ENCODE data around the gene SLC5A8. TPM values are rescaled to one million over a fixed set of nuclear protein-coding genes. Genes with fewer than 3 reads are reported as not detected.

SLC5A8 gene, protein sequence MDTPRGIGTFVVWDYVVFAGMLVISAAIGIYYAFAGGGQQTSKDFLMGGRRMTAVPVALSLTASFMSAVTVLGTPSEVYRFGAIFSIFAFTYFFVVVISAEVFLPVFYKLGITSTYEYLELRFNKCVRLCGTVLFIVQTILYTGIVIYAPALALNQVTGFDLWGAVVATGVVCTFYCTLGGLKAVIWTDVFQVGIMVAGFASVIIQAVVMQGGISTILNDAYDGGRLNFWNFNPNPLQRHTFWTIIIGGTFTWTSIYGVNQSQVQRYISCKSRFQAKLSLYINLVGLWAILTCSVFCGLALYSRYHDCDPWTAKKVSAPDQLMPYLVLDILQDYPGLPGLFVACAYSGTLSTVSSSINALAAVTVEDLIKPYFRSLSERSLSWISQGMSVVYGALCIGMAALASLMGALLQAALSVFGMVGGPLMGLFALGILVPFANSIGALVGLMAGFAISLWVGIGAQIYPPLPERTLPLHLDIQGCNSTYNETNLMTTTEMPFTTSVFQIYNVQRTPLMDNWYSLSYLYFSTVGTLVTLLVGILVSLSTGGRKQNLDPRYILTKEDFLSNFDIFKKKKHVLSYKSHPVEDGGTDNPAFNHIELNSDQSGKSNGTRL
- total RNA-seq, result under 1 TPM in 1 of 4 donors, not detected in 3; 0.32 TPM

DNA sequence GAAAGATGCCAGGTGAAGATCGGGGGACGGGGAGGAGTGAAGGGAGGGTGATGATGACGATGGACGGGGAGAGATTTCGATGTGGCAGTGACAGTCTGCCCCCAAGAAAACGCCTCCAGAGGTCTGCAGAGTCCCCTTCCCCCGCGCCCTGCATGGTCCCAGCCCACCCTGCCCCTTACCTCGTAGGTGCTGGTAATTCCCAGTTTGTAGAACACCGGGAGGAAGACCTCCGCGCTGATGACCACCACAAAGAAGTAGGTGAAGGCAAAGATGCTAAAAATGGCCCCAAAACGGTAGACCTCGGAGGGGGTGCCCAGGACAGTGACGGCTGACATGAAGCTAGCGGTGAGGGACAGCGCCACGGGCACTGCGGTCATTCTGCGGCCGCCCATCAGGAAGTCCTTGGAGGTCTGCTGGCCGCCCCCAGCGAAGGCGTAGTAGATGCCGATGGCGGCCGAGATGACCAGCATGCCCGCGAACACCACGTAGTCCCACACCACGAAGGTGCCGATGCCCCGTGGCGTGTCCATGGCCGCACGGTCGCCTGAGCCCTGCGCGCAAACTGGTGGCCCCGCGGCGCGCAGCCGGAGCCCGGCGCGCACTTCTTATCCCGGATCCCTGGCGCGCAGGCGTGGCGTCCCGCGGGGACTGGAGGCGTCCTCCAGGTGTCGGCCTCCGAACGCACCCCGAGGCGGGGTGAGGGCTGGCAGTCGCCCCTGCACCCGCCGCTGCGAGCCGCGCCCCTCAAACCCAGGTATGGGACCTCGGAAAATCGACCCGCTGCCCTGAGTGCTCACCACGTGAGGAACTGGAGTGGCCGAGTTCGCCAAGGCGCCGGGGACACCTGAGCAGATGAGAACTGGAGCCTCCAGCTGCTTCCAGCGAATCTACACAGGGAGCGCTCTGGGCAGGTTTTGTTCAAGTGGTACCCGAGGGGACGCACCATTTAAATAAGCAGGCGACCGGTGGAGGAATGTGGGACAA lies at the start of gene SLC5A8:
Gene SLC5A8, minus strand, starts transcription at position 920 of the 984 bp plus-strand sequence. Its CDS starts 390 bp downstream, at position 530.
- DNase-seq, result peak; percentile 9
- TF ChIP-seq POLR2A (IDR thresholded peaks at IDR 0.05) (no peak), POLR2AphosphoS5 (IDR thresholded peaks at IDR 0.05) (no peak), EP300 (IDR thresholded peaks at IDR 0.05; ENCODE audit: low read depth) (no peak)
- TF ChIP-seq, protein P1, sequence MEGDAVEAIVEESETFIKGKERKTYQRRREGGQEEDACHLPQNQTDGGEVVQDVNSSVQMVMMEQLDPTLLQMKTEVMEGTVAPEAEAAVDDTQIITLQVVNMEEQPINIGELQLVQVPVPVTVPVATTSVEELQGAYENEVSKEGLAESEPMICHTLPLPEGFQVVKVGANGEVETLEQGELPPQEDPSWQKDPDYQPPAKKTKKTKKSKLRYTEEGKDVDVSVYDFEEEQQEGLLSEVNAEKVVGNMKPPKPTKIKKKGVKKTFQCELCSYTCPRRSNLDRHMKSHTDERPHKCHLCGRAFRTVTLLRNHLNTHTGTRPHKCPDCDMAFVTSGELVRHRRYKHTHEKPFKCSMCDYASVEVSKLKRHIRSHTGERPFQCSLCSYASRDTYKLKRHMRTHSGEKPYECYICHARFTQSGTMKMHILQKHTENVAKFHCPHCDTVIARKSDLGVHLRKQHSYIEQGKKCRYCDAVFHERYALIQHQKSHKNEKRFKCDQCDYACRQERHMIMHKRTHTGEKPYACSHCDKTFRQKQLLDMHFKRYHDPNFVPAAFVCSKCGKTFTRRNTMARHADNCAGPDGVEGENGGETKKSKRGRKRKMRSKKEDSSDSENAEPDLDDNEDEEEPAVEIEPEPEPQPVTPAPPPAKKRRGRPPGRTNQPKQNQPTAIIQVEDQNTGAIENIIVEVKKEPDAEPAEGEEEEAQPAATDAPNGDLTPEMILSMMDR (IDR thresholded peaks at IDR 0.05), result no peak
- WGBS, 2 donors (ENCODE audit: low coverage in 1 of 2), result 29 to 37% methylated on average over 18 to 53 of the region's 80 CpGs
- Histone ChIP-seq H3K4me1 (peaks cover 0 to 5% (median 2%) of the 10 kb centered on the region in 4 donors), H3K27me3 (peaks cover 31% of the 10 kb centered on the region), H3K27ac (no peak within 1 kb of the TSS), H3K9me3 (no peaks in the 10 kb centered on the region), H3K4me3 (no peak within 1 kb of the TSS), H3K36me3 (no peaks in the 10 kb centered on the region)
- in situ Hi-C loops (cut with MboI; ENCODE audit: low pct_ligation_motif_present in 1 of 4, low pct_unique_long_range_greater_than_20kb in 1 of 4, low sequenced_read_pairs in 3 of 4), result no loop called here
- intact Hi-C loops (cut with DNase I; ENCODE audit: low total_unique reads), result no loop called here

DNA sequence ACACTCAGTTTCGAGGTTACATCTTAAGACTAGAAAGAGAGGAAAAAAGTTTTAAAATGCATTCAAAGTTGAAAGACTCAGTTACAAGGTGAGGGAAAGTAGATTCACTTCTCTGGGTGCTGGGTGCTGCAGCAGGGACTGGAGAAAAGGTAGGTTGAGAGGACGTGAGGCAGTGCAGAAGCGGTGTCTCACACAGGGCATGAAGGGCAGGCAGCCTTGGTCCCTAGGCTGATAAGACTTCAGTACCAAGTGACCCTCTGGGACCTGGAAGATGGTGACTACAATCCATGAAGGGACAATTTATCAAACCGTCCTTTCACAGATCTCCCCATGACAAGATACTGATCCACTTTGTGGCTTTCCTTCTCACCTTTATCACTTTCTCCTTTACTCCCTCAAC lies 47.3 kb upstream of the SLC5A8 start:
- Histone ChIP-seq H3K4me3 (no peak overlapping the region), H3K9me3 (no peaks in the 10 kb centered on the region), H3K36me3 (no peaks in the 10 kb centered on the region), H3K27ac (no peak overlapping the region), H3K4me1 (no peaks in the 10 kb centered on the region), H3K27me3 (no peaks in the 10 kb centered on the region)
- no peak for TF ChIP-seq EP300 (IDR thresholded peaks at IDR 0.05; ENCODE audit: low read depth)
- TF ChIP-seq, protein P1 (IDR thresholded peaks at IDR 0.05), result no peak
- no peak for TF ChIP-seq POLR2A (IDR thresholded peaks at IDR 0.05)
- no peak for TF ChIP-seq POLR2AphosphoS5 (IDR thresholded peaks at IDR 0.05)
- intact Hi-C loops (cut with DNase I; ENCODE audit: low total_unique reads) (no loop called here), in situ Hi-C loops (cut with MboI; ENCODE audit: low pct_ligation_motif_present in 1 of 4, low pct_unique_long_range_greater_than_20kb in 1 of 4, low sequenced_read_pairs in 3 of 4) (no loop called here)
- no peak for DNase-seq
- 84 to 86% methylated on average over 3 to 4 of the region's 4 CpGs for WGBS, 2 donors (ENCODE audit: low coverage in 1 of 2)

DNA sequence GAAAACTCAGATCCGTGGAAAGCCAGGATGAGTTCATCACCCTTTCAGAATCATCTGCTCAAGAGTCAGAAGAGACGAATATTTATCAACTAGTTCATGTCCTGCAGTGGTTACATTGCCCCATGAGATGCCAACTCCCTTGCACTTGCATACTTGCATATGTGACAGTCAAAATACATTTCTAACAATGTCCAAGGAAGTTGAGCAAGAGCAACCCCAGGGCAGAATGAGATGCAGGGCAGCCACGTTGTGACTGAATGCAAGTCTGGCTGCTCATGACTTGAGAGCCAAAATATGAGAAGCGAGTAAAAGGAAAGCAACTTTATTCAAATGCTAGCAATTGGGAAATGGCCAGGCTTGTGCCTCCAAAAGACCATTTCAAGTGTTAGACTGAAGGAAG lies 46.2 kb upstream of the SLC5A8 start:
- H3K27me3 ChIP-seq, result no peaks in the 10 kb centered on the region
- TF ChIP-seq POLR2AphosphoS5 (IDR thresholded peaks at IDR 0.05), result no peak
- TF ChIP-seq POLR2A (IDR thresholded peaks at IDR 0.05), result no peak
- TF ChIP-seq, protein P1 (IDR thresholded peaks at IDR 0.05), result no peak
- TF ChIP-seq EP300 (IDR thresholded peaks at IDR 0.05; ENCODE audit: low read depth), result no peak
- H3K36me3 ChIP-seq, result no peaks in the 10 kb centered on the region
- 75 to 84% methylated on average over 4 of the region's 4 CpGs for WGBS, 2 donors (ENCODE audit: low coverage in 1 of 2)
- in situ Hi-C loops (cut with MboI; ENCODE audit: low pct_ligation_motif_present in 1 of 4, low pct_unique_long_range_greater_than_20kb in 1 of 4, low sequenced_read_pairs in 3 of 4) (no loop called here), intact Hi-C loops (cut with DNase I; ENCODE audit: low total_unique reads) (no loop called here)
- no peak for DNase-seq
- no peak overlapping the region for H3K4me3 ChIP-seq
- H3K9me3 ChIP-seq, result no peaks in the 10 kb centered on the region
- no peak overlapping the region for H3K27ac ChIP-seq
- no peaks in the 10 kb centered on the region for H3K4me1 ChIP-seq

All from transverse colon (tissue), 4 donors.